Brain microvascular endothelial cell (primary cell): ENCODE results near the gene CFDP1.
A peak's percentile ranks its signal among the peaks of the same experiment; 100 is the strongest.

Experiments
- DNase-seq: peaks from one replicate; pipeline ENCODE4 v3.0.0-alpha.2; 2020
- H3K27ac ChIP-seq: fragments of 250-450 bp; sonication (Bioruptor Pico); 2 replicates; pipeline ENCODE4 v1.5.1; 2020; ENCODE audit warnings: mild to moderate bottlenecking, moderate library complexity
- H3K27me3 ChIP-seq: fragments of 250-450 bp; sonication (Bioruptor Pico); replicated peaks from 2 replicates; pipeline ENCODE4 v1.5.1; 2020; ENCODE audit warnings: mild to moderate bottlenecking
- H3K36me3 ChIP-seq: fragments of 250-450 bp; sonication (Bioruptor Pico); replicated peaks from 2 replicates; pipeline ENCODE4 v1.5.1; 2020; ENCODE audit warnings: mild to moderate bottlenecking
- H3K4me3 ChIP-seq: 2 replicates; pipeline ENCODE4 v1.5.1; 2011; ENCODE audit warnings: low read depth, mild to moderate bottlenecking, control low read depth, low read length, moderate library complexity
- CTCF ChIP-seq: IDR thresholded peaks from 2 replicates; pipeline ENCODE4 v1.5.1; 2011; ENCODE audit warnings: low read depth, mild to moderate bottlenecking, moderate library complexity, low read length, control low read depth, inconsistent platforms; ENCODE audit errors: missing control alignments
- in situ Hi-C: cut with HindIII; loops from 2 replicates; pipeline ENCODE4 v1.10.0; 2017; ENCODE audit warnings: low sequenced_read_pairs, low pct_ligation_motif_present

Gene CFDP1

DNA sequence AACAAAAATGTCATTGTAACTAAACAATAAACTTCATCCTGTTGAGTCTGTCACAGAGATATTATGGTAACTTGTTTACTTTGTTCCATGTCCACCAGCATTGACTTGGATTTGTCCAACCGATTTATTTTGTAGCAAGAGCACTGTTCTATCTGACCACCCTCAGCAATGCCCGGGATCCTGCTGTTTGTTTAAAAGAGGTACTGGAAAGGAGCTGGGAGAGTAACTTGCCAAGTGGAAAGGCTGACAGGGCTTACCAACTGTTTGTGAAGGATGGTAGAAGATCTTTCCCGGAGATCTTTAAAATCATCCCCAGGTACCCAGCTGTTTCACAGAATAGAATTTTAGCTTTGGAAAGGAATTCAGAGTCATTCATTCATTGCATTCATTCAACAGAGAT, 122.8 kb downstream of the CFDP1 start:
- in situ Hi-C loops = no loop called here
- H3K27me3 ChIP-seq = no peaks in the 10 kb centered on the region
- H3K36me3 ChIP-seq = no peaks in the 10 kb centered on the region
- no peak overlapping the region for H3K4me3 ChIP-seq
- no peak for DNase-seq
- no peak for TF ChIP-seq CTCF
- no peak overlapping the region for H3K27ac ChIP-seq

DNA sequence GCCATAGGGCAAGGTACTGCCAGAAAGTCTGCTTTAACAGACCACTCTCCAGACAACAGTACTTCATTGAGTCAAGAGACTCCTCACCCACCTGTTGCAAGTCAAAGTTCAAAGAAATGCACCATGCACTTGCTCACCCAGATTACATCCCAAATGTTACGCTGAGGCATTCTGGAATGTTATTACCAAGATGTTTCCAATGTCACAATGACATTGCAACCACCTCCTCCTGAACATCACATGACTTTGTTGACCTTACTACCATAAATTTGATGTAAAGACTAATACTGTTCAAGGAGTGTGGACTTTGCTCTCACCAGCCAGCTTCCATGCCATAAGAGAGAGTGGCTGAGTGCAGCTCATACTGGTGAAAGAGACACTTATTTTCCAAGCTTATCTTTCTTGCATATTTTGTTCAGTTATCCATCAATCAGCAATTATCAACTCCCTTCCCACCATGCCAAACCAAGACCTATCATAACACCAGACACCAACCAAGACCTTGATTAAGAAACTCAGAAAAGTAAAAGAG, 123.3 kb downstream of the CFDP1 start:
- Histone ChIP-seq H3K27me3 (no peaks in the 10 kb centered on the region), H3K4me3 (no peak overlapping the region), H3K36me3 (no peaks in the 10 kb centered on the region), H3K27ac (no peak overlapping the region)
- in situ Hi-C loops = loop anchor here (5.0 kb wide), 1 partner anchor 77 kb away; no protein-coding TSS in a partner anchor
- TF ChIP-seq CTCF = no peak
- no peak for DNase-seq

DNA sequence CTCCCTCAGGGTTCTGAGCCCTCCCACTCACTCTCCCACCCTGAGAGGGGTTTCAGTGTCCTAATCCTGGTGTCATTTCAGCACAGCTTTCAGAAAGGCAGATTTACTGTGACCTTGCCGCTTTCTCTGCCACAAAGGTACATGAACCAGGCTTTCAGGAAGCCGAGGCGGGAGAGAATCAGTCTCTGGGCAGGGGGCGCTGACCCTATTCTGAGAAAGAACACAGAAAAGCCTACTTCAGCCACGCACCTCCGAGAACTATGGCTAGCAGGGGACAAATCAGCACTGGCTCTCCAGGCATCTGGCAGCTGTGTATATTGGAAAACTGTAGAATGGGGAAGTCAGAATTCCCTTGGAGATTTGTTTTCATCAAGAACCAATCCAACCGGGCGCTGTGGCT, 124.1 kb downstream of the CFDP1 start:
- Histone ChIP-seq H3K4me3 (no peak overlapping the region), H3K27me3 (no peaks in the 10 kb centered on the region), H3K36me3 (peaks cover under 1% of the 10 kb centered on the region), H3K27ac (no peak overlapping the region)
- in situ Hi-C loops = loop anchor here (5.0 kb wide), 1 partner anchor 78 kb away; no protein-coding TSS in a partner anchor
- TF ChIP-seq CTCF = no peak
- no peak for DNase-seq

- H3K27me3 ChIP-seq = no peaks in the 10 kb centered on the region
- no peak for TF ChIP-seq CTCF
- no peak overlapping the region for H3K4me3 ChIP-seq
- in situ Hi-C loops = loop anchor here (5.0 kb wide), 1 partner anchor 79 kb away; no protein-coding TSS in a partner anchor
- no peak overlapping the region for H3K27ac ChIP-seq
- DNase-seq = no peak
- peaks cover 3% of the 10 kb centered on the region for H3K36me3 ChIP-seq
These were observed 125.3 kb downstream of the CFDP1 start for GRCh38 chr16:75308011-75308410.

DNA sequence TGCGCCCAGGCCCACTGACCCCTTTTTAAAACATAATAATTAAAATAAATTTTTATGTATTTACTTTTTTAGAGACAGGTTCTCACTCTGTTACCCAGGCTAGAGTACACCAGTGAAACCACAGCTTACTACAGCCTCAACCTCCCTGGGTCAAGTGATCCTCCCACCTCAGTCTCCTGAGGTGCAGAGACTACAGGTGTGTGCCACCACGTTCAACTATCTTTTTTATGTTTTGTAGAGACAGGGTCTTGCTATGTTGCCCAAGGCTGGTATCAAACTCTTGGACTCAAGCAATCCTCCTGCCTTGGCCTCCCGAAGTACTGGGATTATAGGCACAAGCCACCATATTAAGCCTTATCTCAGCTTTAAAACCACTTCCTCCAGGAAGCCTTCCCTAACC, 125.8 kb downstream of the CFDP1 start:
- no peak for DNase-seq
- no peak for TF ChIP-seq CTCF
- Histone ChIP-seq H3K27ac (no peak overlapping the region), H3K4me3 (no peak overlapping the region), H3K36me3 (peaks cover 3% of the 10 kb centered on the region), H3K27me3 (no peaks in the 10 kb centered on the region)
- in situ Hi-C loops = loop anchor here (5.0 kb wide), 1 partner anchor 80 kb away; no protein-coding TSS in a partner anchor

DNA sequence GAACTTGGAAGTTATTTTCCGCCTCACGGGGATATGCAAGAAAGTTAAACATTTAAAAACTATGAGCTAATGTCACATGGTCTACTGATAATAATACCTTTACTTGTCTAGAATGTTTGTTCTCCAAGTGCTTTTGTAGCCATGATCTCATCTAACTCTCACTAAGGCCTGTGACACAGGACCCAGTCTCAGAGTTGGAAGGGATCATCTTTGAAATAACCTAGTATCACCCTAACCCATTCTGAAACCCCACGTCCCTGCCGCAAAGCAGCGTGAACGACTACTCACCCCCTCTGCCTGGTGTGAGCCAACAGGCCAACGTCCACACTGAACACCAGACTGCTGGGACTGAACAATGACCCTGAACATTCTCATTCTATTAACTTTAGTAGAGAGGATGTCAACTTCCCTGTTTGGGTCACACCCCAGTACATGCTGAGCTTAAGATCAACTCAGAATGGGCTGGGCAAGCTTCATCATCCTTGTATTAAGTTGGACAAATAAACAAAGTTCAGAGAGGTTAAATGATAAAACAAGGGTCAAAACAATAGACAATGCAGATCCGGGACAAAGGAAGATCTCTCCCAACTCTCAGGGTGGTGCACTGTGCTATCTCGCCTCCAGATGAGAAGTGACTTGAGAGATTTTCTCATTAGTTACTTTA, 127.1 kb downstream of the CFDP1 start:
- no peak overlapping the region for H3K4me3 ChIP-seq
- DNase-seq = peak; percentile 52
- no peak for TF ChIP-seq CTCF
- H3K36me3 ChIP-seq = peaks cover 3% of the 10 kb centered on the region
- H3K27me3 ChIP-seq = no peaks in the 10 kb centered on the region
- peak overlapping the region; percentile 96 for H3K27ac ChIP-seq
- in situ Hi-C loops = loop anchor here (5.0 kb wide), 1 partner anchor 81 kb away; no protein-coding TSS in a partner anchor
